ENCODE results near the gene RCN2.

GRCh38 chr15:76941636-76942035 lies 10.1 kb downstream of the RCN2 start:
- TF ChIP-seq SIN3A (IDR thresholded peaks at IDR 0.05; ENCODE audit: borderline replicate concordance, insufficient read depth, low read length) (no peak), POLR2AphosphoS5 (IDR thresholded peaks at IDR 0.05; ENCODE audit: low read depth, low read length) (no peak), TAF1 (IDR thresholded peaks at IDR 0.05; ENCODE audit: borderline replicate concordance, insufficient read depth, low read length) (no peak), REST (IDR thresholded peaks at IDR 0.05; ENCODE audit: insufficient read depth in 1 of 2, low read depth in 2 of 2, low read length in 2 of 2) (no peak), FOXP2 (optimal IDR thresholded peaks at IDR 0.05; ENCODE audit: borderline replicate concordance, extremely low read depth, extremely low read length, insufficient read depth) (no peak)

Measured in PFSK-1 (cell line).